Fibroblast of the conjunctiva (primary cell): Measurements from ENCODE around the gene SYT1.

Source experiments
- DNase-seq: peaks from one replicate; pipeline ENCODE4 v3.0.0-alpha.2; 2010; ENCODE audit warnings: low read depth

SYT1 gene

DNA sequence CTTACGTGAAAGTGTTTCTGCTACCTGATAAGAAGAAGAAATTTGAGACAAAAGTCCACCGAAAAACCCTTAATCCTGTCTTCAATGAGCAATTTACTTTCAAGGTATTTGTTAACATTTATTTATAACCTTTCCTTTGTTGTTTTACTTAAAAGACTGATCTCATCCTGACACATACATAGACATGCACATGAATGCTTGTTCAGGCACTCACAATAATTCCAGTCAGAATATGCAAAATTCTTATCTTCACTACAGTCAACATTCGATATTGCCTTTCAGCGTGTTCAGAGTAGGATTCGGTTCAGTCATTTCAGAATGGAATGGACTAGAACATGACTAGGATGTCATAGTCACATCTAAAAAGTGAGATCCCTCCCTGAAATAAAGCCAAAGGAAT lies 431.6 kb downstream of the SYT1 start:
- DNase-seq = no peak

DNA sequence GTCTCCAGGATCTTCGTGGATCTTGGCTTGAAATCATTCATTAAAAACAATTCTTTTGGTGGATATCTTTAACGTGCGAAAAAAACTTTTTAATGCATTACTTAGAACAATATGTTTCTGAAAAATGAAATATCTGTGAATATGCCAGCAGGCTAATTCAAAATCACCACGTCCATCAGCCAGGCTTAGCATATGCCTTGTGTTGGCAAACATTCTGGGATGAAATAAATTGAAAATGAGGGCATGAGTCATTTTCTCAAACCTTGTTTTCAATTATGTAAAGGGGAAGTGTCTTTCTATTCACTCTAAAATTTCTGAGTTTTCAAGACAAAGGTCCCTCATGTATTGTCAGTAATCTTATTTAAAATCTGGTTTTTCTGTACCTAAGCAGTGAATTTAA lies 432.3 kb downstream of the SYT1 start:
- no peak for DNase-seq

DNA sequence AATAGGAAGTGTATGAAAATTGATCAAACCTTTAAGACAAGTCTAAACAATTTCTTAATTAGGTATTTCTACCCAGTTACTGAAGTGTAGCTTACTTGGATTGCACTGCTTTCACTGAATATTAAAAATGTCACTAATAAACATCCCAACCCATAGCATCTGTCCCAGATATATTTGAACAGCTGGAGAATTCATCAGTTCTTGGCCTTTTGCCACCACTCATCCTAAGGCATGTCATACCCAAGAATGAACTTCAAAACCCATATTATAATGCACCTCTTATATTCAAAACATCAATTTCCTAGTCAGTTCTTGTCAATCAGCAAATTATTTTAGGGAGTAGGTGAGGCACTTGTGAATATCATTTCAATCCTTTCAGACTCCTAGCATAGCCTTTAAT lies 433.9 kb downstream of the SYT1 start:
- DNase-seq = no peak

GRCh38 chr12:79299447-79300198 lies 435.0 kb downstream of the SYT1 start:
- DNase-seq = no peak

- DNase-seq = peak; percentile 13
Measured at GRCh38 chr12:79300199-79300568, 435.6 kb downstream of the SYT1 start.

DNA sequence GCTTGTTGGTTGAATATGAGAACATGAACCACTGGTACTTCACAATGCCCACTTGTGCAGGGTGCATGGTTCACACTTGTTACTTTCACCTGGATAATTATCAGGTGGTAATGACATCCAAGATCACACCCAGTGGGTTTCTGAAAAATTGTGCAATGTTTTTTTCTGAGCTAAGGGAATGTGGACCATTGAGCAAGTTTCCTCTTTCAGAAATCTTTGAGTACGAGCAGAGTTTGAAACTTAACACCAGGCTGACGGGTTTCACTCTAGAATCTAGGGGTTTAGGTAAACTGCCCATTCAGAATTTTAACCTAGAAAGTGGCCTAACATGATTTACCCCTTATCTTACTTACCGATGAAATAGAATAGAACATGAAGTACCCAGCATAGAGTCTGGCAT lies 436.6 kb downstream of the SYT1 start:
- DNase-seq = no peak

DNA sequence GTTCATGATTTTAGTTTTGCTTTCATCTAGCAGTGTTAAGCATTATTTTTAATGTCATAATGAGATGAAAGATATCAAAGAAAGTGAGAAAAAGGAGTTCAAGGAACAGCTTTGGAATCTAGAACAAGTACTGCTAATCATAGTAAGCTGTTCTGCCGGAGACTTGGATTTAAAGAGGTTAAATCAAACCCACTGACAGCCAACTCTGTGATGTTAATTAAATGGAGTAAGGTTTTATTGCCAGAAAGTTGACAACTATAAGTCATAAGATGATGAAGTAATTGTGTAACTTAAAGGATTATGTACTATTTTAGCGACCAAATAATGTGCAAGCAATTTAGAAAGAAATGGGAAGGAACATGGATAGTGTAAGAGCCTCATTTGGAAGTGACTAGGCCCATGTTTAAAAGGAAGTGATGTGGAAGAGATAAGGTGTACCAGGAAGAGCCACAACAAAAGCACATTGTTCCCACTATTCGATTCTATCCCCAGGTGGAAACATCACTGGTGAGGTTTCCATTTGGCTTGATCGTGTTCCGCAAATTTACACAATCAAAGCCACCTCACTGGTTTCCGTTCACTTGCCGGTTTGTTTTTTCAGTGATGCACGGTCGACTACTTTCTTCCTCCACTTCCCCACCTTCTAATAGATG lies 437.7 kb downstream of the SYT1 start:
- no peak for DNase-seq

DNA sequence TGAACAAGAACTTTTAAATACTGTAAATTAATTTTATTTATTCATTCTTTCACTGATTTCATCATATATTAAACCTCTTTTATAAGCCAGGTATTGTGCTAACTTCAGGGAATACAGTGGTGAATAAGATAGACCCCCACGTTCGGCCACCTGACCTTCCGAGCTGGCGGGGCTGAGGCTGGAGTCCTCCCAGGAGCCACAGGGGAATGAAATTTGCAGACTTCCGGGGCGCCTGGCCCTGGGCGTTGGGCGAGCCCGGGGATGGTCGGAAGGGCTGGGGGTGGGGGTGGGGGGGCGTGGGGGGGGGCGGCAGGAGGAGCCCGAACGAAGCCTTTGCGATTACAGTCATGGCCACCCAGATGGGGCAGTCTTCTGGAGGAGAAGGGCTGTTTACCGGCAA lies 442.8 kb downstream of the SYT1 start:
- DNase-seq = no peak

DNA sequence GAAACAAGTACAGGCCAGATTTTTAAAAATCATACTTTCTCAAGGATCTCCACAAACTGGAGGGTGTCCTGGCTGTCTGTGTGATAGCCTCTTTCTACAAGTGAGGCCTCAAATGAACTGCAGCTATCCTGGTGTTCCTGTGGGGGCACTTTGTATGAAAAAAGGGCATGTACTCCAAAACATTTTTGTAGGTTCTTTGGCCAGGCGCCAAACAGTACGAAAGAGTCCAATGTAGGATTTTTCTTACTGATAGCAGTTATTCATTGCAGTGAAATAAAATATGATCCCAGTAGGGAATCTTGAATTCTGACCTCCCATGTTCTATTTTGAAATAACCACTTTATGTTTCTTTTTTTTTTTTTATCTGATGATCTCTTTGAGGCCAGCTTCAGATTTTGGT lies 444.5 kb downstream of the SYT1 start:
- no peak for DNase-seq

DNA sequence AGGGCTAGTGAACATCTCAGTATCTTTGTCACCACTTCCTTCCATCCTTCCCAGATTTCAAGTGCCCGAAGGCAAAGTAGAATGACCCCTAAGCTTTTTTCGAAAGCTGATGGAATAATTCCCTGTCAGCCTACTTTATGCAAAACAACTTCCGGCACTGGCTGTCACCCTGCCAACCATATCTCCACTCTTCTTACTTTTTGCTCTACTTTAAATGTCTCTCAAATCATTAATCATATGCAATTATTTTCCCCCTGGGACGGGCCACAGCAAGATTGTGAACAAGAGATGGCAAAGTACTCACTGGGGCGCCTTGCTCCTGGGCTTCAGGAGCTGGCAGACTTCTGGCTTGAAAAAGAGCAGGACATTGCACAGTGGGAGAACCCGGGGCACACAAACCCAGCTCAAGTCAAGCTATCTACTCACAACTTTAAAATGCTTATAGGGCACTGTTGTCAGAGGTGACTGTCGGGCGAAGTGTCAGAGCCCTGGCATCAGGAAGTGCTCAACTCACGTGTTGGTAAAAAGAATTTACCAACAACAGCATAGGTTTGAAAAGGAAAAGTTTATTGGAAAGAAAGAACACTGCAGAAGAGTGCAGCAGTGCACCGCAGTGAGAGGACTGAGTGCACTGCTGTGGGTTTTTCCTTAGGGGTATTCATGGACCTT lies 452.7 kb downstream of the SYT1 start:
- DNase-seq = no peak

DNA sequence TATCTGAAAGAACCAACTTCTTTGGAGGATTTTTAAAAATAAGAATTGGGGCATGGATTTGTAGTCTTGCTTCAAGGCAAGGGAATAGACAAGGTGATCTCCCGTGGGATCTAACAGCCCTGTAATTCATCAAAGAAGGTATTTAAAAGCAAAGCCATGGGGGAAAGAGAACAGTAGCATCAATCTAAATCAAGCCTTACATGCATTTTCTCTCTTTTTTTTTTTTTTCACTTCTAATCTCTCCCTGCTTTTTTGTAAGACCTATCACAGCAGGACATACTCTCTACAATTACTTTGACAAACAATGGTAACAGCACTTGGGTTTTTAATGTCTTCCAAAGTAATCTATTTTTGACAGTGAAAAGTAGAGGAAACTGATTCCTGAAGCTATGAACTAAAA lies 458.3 kb downstream of the SYT1 start:
- no peak for DNase-seq

GRCh38 chr12:79324571-79324970 lies 460.0 kb downstream of the SYT1 start:
- no peak for DNase-seq

- no peak for DNase-seq
Measured at GRCh38 chr12:79326222-79326621, 461.6 kb downstream of the SYT1 start.

GRCh38 chr12:79326663-79327062 lies 462.1 kb downstream of the SYT1 start:
- DNase-seq = no peak

DNA sequence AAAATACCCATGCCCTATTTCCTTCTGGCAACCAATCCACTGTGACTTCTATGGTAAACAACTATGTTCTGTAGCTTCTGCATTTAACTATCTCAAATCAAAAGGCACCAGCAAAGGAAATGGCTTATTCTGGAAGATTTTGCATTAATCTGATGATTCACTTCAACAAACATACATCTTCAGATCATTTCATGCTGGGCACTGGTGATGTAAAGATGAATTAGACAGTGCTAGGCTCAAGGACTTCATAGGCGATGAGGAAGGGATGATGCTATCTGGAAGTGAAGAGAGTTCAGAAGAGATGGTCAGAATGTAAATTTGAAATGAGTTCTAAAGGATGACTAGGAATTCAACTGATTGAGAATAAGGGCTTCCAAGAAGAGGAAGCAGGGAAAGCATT lies 462.9 kb downstream of the SYT1 start:
- no peak for DNase-seq

GRCh38 chr12:79329933-79330332 lies 465.4 kb downstream of the SYT1 start:
- DNase-seq = no peak

- DNase-seq = no peak
Measured at GRCh38 chr12:79331870-79332269, 467.3 kb downstream of the SYT1 start.

- no peak for DNase-seq
Measured at GRCh38 chr12:79333144-79333543, 468.6 kb downstream of the SYT1 start.

GRCh38 chr12:79337662-79338290 lies 473.2 kb downstream of the SYT1 start:
- DNase-seq = no peak

GRCh38 chr12:79344855-79345847 lies 480.6 kb downstream of the SYT1 start:
- DNase-seq = peak; percentile 10

- no peak for DNase-seq
Measured at GRCh38 chr12:79347866-79348265, 483.3 kb downstream of the SYT1 start.

- no peak for DNase-seq
Measured at GRCh38 chr12:79351251-79351650, 486.7 kb downstream of the SYT1 start.
